IMR-90 (cell line): ENCODE measurements around the gene ATOH8. TPM values are rescaled to one million over a fixed set of nuclear protein-coding genes. Genes with fewer than 3 reads are reported as not detected.
A peak's percentile ranks its signal among the peaks of the same experiment; 100 is the strongest.

Experiments used
- ATAC-seq: fragments of 200-7000 bp; cut with Tn5 transposase; 2 replicates; pipeline ENCODE4 v1.9.1; 2020; ENCODE audit warnings: low read depth, mild to moderate bottlenecking, moderate library complexity
- BruUV-seq: library from RNA; stranded (reverse); fragments of 400-500 nt; replicated peaks from 2 replicates; lab custom pipeline; 2021; lab: Mats Ljungman, UMichigan
- CTCF ChIA-PET: fragments of 300-600 bp; formaldehyde crosslinking; extraction: SDS; loops from one replicate; lab custom pipeline; 2021; ENCODE audit warnings: antibody characterized with exemption; lab: Yijun Ruan, JAX
- POLR2A ChIA-PET: fragments of 300-600 bp; sonication (Branson Sonifier 250); formaldehyde crosslinking; loops from one replicate; lab custom pipeline; 2022; ENCODE audit warnings: antibody characterized with exemption; ENCODE audit not compliant: unreplicated experiment; lab: Charles Lee
- DNase-seq: peaks from one replicate; pipeline ENCODE4 v3.0.0; 2013
- H2AFZ ChIP-seq: replicated peaks from 2 replicates; pipeline ENCODE3; 2013; ENCODE audit warnings: low read length, mild to moderate bottlenecking; ENCODE audit not compliant: poor library complexity
- H2AK5ac ChIP-seq: 2 replicates; pipeline ENCODE4 v1.6.1; 2013; ENCODE audit warnings: low read depth, low read length, inconsistent platforms
- H2AK9ac ChIP-seq: replicated peaks from 2 replicates; pipeline ENCODE3; 2013; ENCODE audit warnings: mild to moderate bottlenecking, low read depth, low read length, moderate library complexity; ENCODE audit not compliant: poor library complexity
- H2BK120ac ChIP-seq: 2 replicates; pipeline ENCODE4 v1.6.1; 2013; ENCODE audit warnings: low read depth, low read length, inconsistent platforms
- H2BK15ac ChIP-seq: 3 replicates; pipeline ENCODE4 v1.6.1; 2013; ENCODE audit warnings: low read depth, low read length, inconsistent platforms
- H2BK20ac ChIP-seq: 2 replicates; pipeline ENCODE4 v1.6.1; 2013; ENCODE audit warnings: low read depth, mild to moderate bottlenecking, inconsistent platforms, low read length, moderate library complexity
- H2BK5ac ChIP-seq: 2 replicates; pipeline ENCODE4 v1.6.1; 2013; ENCODE audit warnings: mild to moderate bottlenecking, low read depth, low read length, inconsistent platforms; ENCODE audit not compliant: poor library complexity, severe bottlenecking
- H3K14ac ChIP-seq: replicated peaks from 2 replicates; pipeline ENCODE4 v1.6.1; 2013; ENCODE audit warnings: low read depth, low read length, inconsistent platforms
- H3K18ac ChIP-seq: 2 replicates; pipeline ENCODE4 v1.6.1; 2013; ENCODE audit warnings: low read depth, low read length, control low read depth
- H3K23ac ChIP-seq: 2 replicates; pipeline ENCODE4 v1.6.1; 2013; ENCODE audit warnings: low read depth, low read length, inconsistent platforms
- H3K27ac ChIP-seq: 2 replicates; pipeline ENCODE4 v1.5.1; 2013; ENCODE audit warnings: mild to moderate bottlenecking, control low read depth, low read length; ENCODE audit not compliant: insufficient read depth
- H3K27me3 ChIP-seq: 2 replicates; pipeline ENCODE4 v1.6.1; 2013; ENCODE audit warnings: low read length; ENCODE audit not compliant: control insufficient read depth, insufficient read depth
- H3K36me3 ChIP-seq: 2 replicates; pipeline ENCODE4 v1.6.1; 2013; ENCODE audit warnings: low read length, mixed read lengths; ENCODE audit not compliant: control insufficient read depth, insufficient read depth
- H3K4ac ChIP-seq: 2 replicates; pipeline ENCODE4 v1.6.1; 2013; ENCODE audit warnings: low read depth, low read length, inconsistent platforms
- H3K4me1 ChIP-seq: 2 replicates; pipeline ENCODE4 v1.6.1; 2013; ENCODE audit warnings: low read length, mixed read lengths; ENCODE audit not compliant: control insufficient read depth, insufficient read depth
- H3K4me2 ChIP-seq: 2 replicates; pipeline ENCODE4 v1.6.1; 2013; ENCODE audit warnings: low read depth, mild to moderate bottlenecking, control low read depth, low read length, moderate library complexity
- H3K4me3 ChIP-seq: 2 replicates; pipeline ENCODE4 v1.5.1; 2013; ENCODE audit warnings: low read depth, mild to moderate bottlenecking, control low read depth, low read length, moderate library complexity; ENCODE audit not compliant: insufficient read depth
- H3K56ac ChIP-seq: 2 replicates; pipeline ENCODE4 v1.6.1; 2013; ENCODE audit warnings: low read length, inconsistent platforms; ENCODE audit not compliant: insufficient read depth; ENCODE audit errors: extremely low read depth
- H3K79me1 ChIP-seq, 2 experiments: 2 replicates each; pipeline ENCODE4 v1.6.1; 2013; ENCODE audit warnings: low read length in 2 of 2, inconsistent platforms in 1 of 2, low read depth in 1 of 2
- H3K9ac ChIP-seq: 2 replicates; pipeline ENCODE4 v1.6.1; 2013; ENCODE audit warnings: low read depth, low read length, control low read depth
- H3K9me1 ChIP-seq: 2 replicates; pipeline ENCODE4 v1.6.1; 2013; ENCODE audit warnings: low read length, inconsistent platforms; ENCODE audit not compliant: insufficient read depth
- H3K9me3 ChIP-seq: 2 replicates; pipeline ENCODE4 v1.6.1; 2013; ENCODE audit warnings: low read length; ENCODE audit not compliant: control insufficient read depth, insufficient read depth
- H4K20me1 ChIP-seq: 2 replicates; pipeline ENCODE4 v1.6.1; 2013; ENCODE audit warnings: low read length, inconsistent platforms; ENCODE audit not compliant: insufficient read depth
- H4K5ac ChIP-seq: 2 replicates; pipeline ENCODE4 v1.6.1; 2013; ENCODE audit warnings: mild to moderate bottlenecking, low read depth, low read length, control low read depth
- H4K8ac ChIP-seq, 2 experiments: 2 replicates each; pipeline ENCODE4 v1.6.1; 2013; ENCODE audit warnings: low read depth in 2 of 2, low read length in 2 of 2, control low read depth in 1 of 2, inconsistent platforms in 1 of 2
- H4K91ac ChIP-seq: 2 replicates; pipeline ENCODE4 v1.6.1; 2013; ENCODE audit warnings: low read depth, low read length, inconsistent platforms; ENCODE audit not compliant: insufficient read depth
- CEBPB ChIP-seq: IDR thresholded peaks from 2 replicates; pipeline ENCODE4 v1.6.1; 2012; ENCODE audit warnings: low read depth, low read length, improper control_type of control experiment
- CHD1 ChIP-seq: IDR thresholded peaks from 2 replicates; pipeline ENCODE4 v1.6.1; 2012; ENCODE audit warnings: low read depth, low read length, improper control_type of control experiment
- CTCF ChIP-seq: conservative IDR thresholded peaks from 2 replicates; pipeline ENCODE4 v1.5.1; 2012; ENCODE audit warnings: mild to moderate bottlenecking, low read depth, low read length, improper control_type of control experiment
- ELK1 ChIP-seq: fragments of 150-350 bp; IDR thresholded peaks from 2 replicates; pipeline ENCODE4 v1.6.1; 2016; ENCODE audit warnings: low read depth, mild to moderate bottlenecking, low read length, moderate library complexity, borderline replicate concordance
- FOS ChIP-seq: fragments of 150-350 bp; IDR thresholded peaks from 2 replicates; pipeline ENCODE4 v1.6.1; 2016; ENCODE audit warnings: low read depth, low read length
- MAFK ChIP-seq: IDR thresholded peaks from 2 replicates; pipeline ENCODE4 v1.6.1; 2012; ENCODE audit warnings: low read depth, low read length, improper control_type of control experiment
- MAZ ChIP-seq: IDR thresholded peaks from 2 replicates; pipeline ENCODE4 v1.6.1; 2012; ENCODE audit warnings: low read depth, mild to moderate bottlenecking, low read length, improper control_type of control experiment, moderate library complexity, borderline replicate concordance
- MXI1 ChIP-seq: IDR thresholded peaks from 2 replicates; pipeline ENCODE4 v1.6.1; 2012; ENCODE audit warnings: low read depth, mild to moderate bottlenecking, low read length, moderate library complexity, borderline replicate concordance
- NFE2L2 ChIP-seq: fragments of 150-350 bp; IDR thresholded peaks from 2 replicates; pipeline ENCODE4 v1.6.1; 2016; ENCODE audit warnings: low read depth, mild to moderate bottlenecking, low read length
- POLR2A ChIP-seq: IDR thresholded peaks from 2 replicates; pipeline ENCODE4 v1.6.1; 2012; ENCODE audit warnings: mild to moderate bottlenecking, low read depth, low read length
- RAD21 ChIP-seq: IDR thresholded peaks from 2 replicates; pipeline ENCODE4 v1.6.1; 2012; ENCODE audit warnings: low read length, improper control_type of control experiment
- RCOR1 ChIP-seq: IDR thresholded peaks from 2 replicates; pipeline ENCODE4 v1.6.1; 2012; ENCODE audit warnings: mild to moderate bottlenecking, low read length, improper control_type of control experiment; ENCODE audit not compliant: insufficient replicate concordance
- USF2 ChIP-seq: fragments of 150-350 bp; IDR thresholded peaks from 2 replicates; pipeline ENCODE4 v1.6.1; 2017; ENCODE audit warnings: mild to moderate bottlenecking, antibody characterized with exemption, low read length, low read depth
- WGBS, 2 experiments: methylation state at CpG; one replicate each; pipeline versions ENCODE4 v1.1.5 to v1.1.7; 2013; ENCODE audit warnings: missing lambda C conversion rate in 2 of 2; ENCODE audit not compliant: insufficient read length in 1 of 2; ENCODE audit errors: extremely low coverage in 2 of 2; 5-methylcytosine and 5-hydroxymethylcytosine counted together
- dilution Hi-C: fragments of 300-500 bp; cut with HindIII; formaldehyde crosslinking; loops from one replicate; pipeline ENCODE4 v1.14.3; 2018; ENCODE audit warnings: low sequenced_read_pairs; ENCODE audit not compliant: unreplicated experiment
- in situ Hi-C: fragments of 300-500 bp; cut with MboI; formaldehyde crosslinking; loops from 3 replicates; pipeline ENCODE4 v1.14.3; 2019; ENCODE audit warnings: low sequenced_read_pairs, inconsistent platforms, mixed read lengths
- intact Hi-C: fragments of 100-400 bp; cut with micrococcal nuclease; formaldehyde crosslinking; loops from 2 replicates; pipeline ENCODE4 v1.10.0; 2022
- polyA plus RNA-seq, 3 experiments: library from polyadenylated mRNA; depleted of rRNA; stranded (reverse); fragments of >200 nt; gene quantifications; 2 replicates each; pipeline ENCODE4 v1.2.3, GENCODE V29; 2012; ENCODE audit warnings: low replicate concordance in 1 of 3
- total RNA-seq: library from RNA; depleted of rRNA; stranded (reverse); fragments of >200 nt; gene quantifications from 2 replicates; pipeline ENCODE4 v1.2.3, GENCODE V29; 2012

Gene ATOH8
- total and polyA plus RNA-seq, 2 of the 4 experiments (the other 2 are of a cell fraction) = 7.9 to 9.0 TPM

GRCh38 chr2:85811180-85812093 lies 57.6 kb downstream of the ATOH8 start:
- intact Hi-C loops (no loop called here), dilution Hi-C loops (no loop called here), in situ Hi-C loops (loop anchor here (5.0 kb wide), 2 partner anchors 74 to 174 kb away; no protein-coding TSS in a partner anchor)
- peak overlapping the region; percentile 47; the same call in 1 of the 2 replicates for H3K56ac ChIP-seq
- H3K4me1 ChIP-seq = peaks cover 16% of the 10 kb centered on the region
- no peaks in the 10 kb centered on the region for H4K20me1 ChIP-seq
- WGBS, 2 experiments = 38% methylated on average over 21 of the region's 41 CpGs; no CpG with 5 or more reads in 1 of the 2 experiments
- peak overlapping the region; percentile 97 for H2BK120ac ChIP-seq
- no peaks in the 10 kb centered on the region for H3K27me3 ChIP-seq
- peak overlapping the region; percentile 85 for H2AK9ac ChIP-seq
- POLR2A ChIA-PET = no interaction called here
- H3K9ac ChIP-seq = peak overlapping the region; percentile 16
- H2BK20ac ChIP-seq = peak overlapping the region; percentile 92
- peak overlapping the region; percentile 89 for H2AK5ac ChIP-seq
- no peak overlapping the region for H3K4me3 ChIP-seq
- peak overlapping the region; percentile 93 for H3K14ac ChIP-seq
- H2BK15ac ChIP-seq = peak overlapping the region; percentile 98; the same call in 2 of the 3 replicates
- H3K23ac ChIP-seq = peak overlapping the region; percentile 92
- peak overlapping the region; percentile 96 for H3K4ac ChIP-seq
- peaks cover 0 to 5% of the 10 kb centered on the region in 2 experiments; a peak in 1 of 4 replicates for H3K79me1 ChIP-seq
- peak overlapping the region; percentile 44 for H2BK5ac ChIP-seq
- no peaks in the 10 kb centered on the region for H3K9me3 ChIP-seq
- peaks cover 12% of the 10 kb centered on the region for H3K9me1 ChIP-seq
- H4K8ac ChIP-seq = peak overlapping the region; percentile 94
- H2AFZ ChIP-seq = peak overlapping the region; percentile 94
- H3K4me2 ChIP-seq = peak overlapping the region; percentile 28; the same call in 1 of the 2 replicates
- ATAC-seq (peak; percentile 66), DNase-seq (peak; percentile 45)
- H4K5ac ChIP-seq = peak overlapping the region; percentile 90
- BruUV-seq = no TSS peak
- no peaks in the 10 kb centered on the region for H3K36me3 ChIP-seq
- CTCF ChIA-PET = interaction anchor here (2.1 kb wide), 1 partner anchor 83 kb away, joined by 7 read pairs; no protein-coding TSS in a partner anchor
- H4K91ac ChIP-seq = peak overlapping the region; percentile 95
- H3K18ac ChIP-seq = peak overlapping the region; percentile 42
- peak overlapping the region; percentile 14 for H3K27ac ChIP-seq
- no peak for TF ChIP-seq CEBPB
- TF ChIP-seq FOS = no peak
- no peak for TF ChIP-seq NFE2L2
- no peak for TF ChIP-seq POLR2A
- no peak for TF ChIP-seq CHD1
- no peak for TF ChIP-seq RAD21
- TF ChIP-seq RCOR1 = no peak
- no peak for TF ChIP-seq MAFK
- no peak for TF ChIP-seq USF2
- no peak for TF ChIP-seq MXI1
- TF ChIP-seq MAZ = no peak
- TF ChIP-seq CTCF = no peak
- TF ChIP-seq ELK1 = no peak
